GM19455 (cell line): Measurements from ENCODE around the gene THY1.
"Not testable (repeated sequence)": the region's sequence is repeated elsewhere in the genome, so short reads cannot be mapped to it uniquely, and the experiment has no call there.

Experiments used
- ATAC-seq: cut with Tn5 transposase; IDR thresholded peaks from one replicate; pipeline ENCODE4 v1.9.1; 2021; ENCODE audit not compliant: unreplicated experiment

The THY1 gene

DNA sequence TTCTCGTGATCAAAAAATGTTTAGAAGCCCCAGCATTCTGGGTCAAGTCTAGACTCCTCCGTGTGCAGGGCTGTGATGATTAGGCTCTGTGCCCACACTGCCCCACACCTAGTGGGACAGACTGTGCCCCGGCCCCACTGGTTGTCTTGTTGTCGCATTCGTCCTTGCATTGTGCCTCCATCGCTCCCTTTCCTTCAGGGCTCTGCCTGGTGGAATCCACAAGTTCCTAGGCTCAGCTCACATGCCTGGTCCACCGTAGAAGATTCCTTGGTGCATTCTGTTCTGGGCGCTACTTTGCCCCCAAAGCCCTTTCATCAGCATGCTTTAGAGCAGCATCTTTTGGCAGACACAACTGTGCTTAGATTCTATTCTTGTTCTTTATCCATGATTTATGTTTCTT lies 23.5 kb upstream of the THY1 start:
- ATAC-seq = no peak

DNA sequence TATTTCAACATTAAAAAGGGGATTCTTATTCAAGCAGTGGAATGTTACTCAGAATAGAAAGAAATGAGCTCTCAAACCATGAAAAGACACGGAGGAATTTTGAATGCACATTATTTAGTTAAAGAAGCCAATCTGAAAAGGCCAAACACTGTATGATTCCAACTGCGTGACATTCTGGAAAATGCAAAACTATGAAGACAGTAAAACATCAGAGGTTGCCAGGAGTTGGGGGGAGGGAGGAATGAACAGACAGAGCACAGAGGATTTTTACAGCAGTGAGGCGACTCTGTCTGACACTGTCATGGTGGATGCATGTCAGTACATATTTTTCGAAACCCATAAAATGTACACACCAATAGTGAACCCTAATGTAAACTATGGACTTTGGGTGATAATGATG lies 22.9 kb upstream of the THY1 start:
- ATAC-seq = no peak

DNA sequence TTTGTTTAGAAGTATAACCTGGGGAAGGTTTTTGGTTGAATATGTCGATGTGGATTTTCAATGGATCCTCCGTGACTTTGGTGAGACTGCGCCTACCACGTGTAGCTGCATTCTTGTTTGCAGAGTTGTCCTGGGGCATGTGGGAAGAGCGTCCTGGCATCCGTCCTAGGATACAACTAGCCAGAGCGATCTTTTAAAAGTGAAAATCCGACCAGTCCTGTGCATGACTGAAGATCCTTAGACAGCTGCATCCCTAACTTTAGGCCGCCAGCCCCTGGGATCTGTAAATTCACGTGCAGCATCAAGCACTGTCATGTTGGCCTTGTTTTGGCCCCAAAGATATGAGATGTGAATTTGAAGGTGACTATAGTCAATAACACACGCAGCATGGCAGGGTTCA lies 22.4 kb upstream of the THY1 start:
- no peak for ATAC-seq

DNA sequence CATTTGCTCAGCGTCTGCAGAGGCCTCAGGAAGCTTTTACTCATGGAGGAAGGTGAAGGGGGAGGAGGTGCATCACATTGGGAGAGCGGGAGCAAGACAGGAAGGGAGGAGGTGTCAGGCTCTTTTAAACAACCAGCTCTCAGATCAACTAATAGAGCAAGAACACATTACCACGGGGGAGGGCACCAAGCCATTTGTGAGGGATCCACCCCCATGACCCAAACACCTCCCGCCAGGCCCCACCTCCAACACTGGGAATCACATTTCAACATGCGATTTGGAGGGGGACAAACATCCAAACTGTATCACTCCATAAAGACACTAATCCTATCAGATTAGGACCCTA lies 18.9 kb upstream of the THY1 start:
- ATAC-seq = no peak

DNA sequence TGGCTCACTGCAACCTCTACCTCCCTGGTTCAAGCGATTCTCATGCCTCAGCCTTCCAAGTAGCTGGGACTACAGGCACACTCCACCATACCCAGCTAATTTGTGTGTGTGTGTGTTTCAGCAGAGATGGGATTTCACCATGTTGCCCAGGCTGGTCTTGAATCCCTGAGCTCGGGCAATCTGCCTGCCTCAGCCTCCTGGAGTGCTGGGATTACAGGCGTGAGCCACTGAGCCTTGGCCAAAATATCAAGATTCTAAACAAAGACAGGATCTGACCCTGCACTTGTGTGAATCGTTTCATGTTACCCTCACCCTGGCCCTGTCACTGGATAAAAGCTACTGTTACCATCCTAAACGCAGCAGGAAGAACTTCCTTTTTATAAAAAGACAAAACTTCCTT lies 15.6 kb upstream of the THY1 start:
- no peak for ATAC-seq

DNA sequence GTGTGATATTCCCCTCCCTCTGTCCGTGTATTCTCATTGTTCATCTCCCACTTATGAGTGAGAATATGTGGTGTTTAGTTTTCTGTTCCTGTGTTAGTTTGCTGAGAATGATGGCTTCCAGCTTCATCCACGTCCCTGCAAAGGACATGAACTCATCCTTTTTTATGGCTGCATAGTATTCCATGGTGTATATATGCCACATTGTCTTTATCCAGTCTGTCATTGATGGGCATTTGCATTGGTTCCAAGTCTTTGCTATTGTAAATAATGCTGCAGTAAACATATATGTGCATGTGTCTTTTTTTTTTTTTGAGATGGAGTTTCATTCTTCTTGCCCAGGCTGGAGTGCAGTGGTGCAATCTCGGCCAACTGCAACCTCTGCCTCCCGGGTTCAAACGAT lies 14.5 kb upstream of the THY1 start:
- ATAC-seq = not testable (repeated sequence)

DNA sequence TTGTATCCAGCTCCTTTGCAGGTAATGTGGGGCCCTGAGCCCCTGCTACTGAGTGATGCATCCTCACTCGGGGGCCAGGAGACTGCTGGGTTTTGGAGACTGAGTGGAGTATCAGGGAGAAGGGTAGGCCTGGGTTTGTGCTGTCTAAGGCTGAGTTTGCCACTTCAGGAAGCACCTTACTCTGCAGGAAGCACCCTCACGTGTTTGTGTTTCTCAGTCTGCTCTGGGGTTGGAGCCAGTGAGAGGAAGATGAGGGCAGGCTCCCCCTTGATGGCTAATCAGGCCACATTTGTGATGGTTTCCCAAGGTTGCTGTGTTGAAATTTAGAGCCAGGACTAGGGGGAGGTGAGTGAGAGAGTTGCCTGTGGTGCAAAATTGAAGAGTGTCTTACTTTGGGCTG lies 13.7 kb upstream of the THY1 start:
- no peak for ATAC-seq

DNA sequence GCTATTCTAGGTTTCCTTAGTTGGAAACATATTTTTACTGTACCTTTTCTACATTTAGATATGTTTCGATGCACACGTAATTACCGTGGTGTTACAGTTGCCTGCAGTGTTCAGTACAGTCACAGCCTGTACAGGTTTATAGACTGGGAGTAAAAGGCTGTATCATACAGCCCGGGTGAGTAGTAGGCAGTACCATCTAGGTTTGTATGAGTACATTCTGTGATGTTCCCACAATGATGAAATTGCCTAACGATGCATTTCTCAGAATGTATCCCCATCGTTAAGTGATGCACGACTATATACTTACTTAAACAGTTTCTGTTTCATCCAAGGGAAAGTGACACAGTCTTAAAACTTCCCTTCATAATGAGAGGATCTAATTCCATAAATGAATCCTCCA lies 13.1 kb upstream of the THY1 start:
- no peak for ATAC-seq

DNA sequence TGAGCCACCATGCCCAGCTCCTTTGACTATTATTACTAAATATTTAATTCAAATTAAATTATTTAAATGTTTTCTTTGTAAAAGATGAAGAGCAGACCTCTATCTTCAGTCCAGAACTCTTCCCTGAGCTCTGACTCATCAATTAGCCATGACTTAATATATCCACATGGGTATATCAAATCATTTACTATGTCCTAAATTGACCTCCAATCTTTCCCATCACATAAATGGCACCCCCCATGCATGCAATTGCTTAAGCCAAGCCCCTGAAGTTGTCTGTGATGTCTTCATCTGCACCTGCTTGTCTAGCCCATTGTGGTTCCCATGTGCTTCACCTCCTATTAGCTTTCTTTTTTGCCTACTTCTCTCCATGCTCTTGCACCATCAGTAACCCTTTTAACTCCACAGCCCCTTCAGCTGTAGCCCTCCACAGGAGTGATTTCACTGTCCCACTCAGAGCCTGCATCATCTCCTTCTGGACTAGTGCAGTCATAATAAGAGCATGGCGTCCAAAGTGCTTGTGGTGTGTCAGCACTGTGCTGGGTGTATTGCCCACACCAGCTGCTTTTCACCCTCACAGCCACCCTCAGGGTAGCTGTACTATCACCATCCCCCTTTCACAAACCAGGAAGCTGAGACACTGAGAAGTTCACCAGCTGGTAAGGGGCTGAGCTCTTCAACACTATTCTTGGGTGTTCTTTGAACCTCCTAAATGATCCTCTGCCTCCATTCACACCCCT lies 11.8 kb upstream of the THY1 start:
- no peak for ATAC-seq

DNA sequence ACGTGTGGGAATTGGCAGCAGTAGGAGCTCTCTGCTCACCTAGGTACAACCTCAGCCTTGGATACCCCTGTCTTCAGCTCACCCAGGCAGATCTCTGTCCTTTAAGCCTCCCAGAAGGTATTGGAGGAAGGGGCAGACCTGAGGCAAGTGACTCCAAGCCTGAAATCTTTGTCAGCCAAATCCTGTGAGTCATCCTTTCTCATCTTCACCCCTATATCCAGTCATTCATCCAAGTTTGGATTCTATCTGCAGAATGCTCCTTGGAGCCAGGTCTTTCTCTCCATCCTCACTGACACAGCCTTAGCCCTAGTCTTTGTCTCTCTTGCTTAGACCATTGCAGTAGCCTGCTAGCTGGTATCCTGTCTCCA lies 10.4 kb upstream of the THY1 start:
- no peak for ATAC-seq

DNA sequence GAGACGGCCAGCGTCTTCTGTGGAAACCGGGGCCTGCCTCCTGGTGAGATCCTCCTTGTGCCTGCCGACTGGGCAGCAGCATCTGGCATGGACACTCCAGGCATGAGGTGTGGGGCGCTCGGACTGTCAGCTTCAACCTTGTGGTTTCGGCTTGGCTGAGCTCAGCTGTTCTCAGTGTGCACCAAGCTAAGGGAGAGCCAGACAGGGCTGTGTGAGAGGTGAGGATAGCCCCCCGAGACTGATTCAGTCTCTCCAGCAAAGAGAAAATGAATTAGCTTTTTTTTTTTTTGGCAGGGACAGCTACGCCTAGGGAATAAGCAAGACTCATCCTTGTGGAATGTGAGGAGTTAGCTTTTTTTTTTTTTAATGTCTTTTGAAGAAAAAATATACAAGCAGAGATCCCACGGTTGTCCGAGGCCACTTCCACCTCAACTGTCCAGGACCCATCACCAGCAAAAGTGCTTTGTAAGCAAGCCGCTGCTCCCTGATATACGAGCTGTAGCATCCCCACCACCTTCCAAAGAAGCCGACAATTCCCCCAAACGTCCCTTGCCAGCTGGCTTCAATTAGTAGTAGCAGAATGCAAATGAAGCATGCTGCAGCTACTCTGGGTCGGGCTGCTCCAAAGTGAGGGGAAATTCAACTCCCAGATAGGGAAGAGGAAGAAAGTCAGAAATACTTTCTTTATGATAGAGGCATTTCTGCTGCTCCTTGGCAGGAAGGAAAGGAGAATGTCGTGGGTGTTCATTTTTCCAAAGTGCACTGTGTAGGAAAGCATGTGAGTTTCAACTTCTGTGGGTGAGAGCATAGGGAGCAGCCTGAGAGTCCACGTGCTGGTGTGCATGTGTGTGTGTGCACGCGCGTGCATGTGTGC lies 9.7 kb upstream of the THY1 start:
- ATAC-seq = no peak

DNA sequence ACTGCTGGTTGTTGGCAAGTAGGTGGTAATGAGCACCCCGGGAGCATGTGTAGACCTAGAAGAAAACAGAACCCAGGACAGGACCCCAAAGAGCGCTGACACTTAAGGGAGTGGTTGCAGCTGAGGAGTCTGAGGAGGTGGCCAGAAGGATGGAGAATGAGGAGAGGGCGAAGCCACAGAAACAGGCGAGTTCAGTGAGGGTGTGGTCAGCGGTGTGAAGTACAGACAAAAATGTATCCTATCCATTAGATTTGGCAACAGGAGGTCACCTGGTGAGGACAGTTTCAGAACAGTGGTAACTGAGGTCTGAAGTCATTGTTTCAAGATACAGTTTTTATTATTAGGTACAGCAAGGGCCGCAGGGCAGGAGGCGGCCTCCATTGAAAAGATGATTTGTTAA lies 8.6 kb upstream of the THY1 start:
- no peak for ATAC-seq

DNA sequence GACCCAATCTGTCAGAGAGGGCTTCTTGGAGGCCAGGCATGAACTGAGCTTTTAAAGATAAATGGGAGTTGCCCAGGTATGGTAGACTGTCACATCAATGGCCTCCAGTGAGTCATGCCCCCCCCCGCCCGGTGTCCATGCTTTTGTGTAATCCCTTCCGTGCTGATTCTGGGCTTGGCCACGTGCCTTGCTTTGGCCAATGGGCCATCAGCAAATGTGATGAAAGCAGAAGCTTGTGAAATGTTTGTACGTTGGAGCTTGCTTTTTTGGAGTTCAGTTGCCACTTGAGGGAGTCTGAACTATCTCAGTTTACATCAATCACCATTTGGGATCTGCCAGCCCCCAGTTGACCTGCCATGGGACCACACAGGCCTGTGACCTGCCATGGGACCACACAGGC lies 4.3 kb upstream of the THY1 start:
- ATAC-seq = no peak

DNA sequence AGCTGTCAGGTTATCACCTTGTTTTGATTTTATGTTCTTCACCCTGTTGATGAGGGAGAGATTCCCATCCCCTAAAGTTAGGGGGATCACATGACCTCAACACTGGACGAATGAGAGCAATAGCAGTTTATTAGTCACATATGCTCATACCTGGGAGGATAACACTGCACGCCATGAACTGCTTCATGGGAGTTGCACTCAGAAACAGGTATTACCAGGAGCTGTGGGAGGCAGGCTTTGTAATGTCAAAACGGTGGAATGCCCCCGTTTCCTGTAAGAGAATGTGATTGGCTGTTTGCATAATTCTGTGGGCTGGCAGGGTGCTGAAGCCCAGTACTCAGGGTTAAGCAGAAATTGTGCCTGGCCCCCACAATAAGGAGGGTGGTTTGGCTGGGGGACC lies 3.2 kb upstream of the THY1 start:
- ATAC-seq = no peak

DNA sequence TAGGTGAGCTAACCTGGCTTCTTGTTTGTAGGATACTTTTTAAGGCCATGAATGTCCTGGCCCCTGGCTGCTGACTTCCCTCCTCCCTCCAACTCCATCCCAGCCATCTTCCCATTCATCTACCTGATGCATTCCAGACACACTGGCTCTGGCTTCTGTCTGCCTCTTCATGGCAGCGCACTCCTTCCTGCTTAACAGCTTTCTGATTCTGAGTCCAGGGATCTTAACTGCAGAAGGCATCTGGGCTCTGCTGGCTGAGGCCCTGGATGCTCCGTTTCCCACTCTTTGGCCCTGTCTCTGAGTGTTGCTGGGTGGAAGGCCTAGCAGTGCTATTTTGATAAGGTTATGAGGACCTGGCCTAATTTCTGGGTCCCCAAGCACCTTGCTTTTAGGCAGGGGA lies 1.8 kb upstream of the THY1 start:
- no peak for ATAC-seq

DNA sequence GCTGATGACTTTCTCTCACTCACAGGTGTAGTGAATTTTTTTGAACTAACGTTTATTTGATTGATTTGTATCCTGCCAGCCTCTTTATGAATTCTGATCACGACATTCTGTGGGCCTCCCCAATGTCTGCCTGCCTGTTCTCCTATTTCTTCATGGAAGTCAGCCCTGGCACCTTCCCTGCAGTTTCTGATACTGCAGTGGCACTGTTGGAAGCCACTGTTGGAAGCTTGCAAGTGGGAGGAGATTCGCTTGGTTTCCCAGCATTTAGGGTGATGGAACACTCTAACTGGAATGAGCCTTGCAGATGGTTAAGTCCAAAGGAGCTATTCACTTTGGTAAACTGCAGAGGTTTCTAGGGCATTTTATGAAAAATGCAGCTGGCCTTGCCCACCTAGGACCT lies 1.3 kb upstream of the THY1 start:
- no peak for ATAC-seq

DNA sequence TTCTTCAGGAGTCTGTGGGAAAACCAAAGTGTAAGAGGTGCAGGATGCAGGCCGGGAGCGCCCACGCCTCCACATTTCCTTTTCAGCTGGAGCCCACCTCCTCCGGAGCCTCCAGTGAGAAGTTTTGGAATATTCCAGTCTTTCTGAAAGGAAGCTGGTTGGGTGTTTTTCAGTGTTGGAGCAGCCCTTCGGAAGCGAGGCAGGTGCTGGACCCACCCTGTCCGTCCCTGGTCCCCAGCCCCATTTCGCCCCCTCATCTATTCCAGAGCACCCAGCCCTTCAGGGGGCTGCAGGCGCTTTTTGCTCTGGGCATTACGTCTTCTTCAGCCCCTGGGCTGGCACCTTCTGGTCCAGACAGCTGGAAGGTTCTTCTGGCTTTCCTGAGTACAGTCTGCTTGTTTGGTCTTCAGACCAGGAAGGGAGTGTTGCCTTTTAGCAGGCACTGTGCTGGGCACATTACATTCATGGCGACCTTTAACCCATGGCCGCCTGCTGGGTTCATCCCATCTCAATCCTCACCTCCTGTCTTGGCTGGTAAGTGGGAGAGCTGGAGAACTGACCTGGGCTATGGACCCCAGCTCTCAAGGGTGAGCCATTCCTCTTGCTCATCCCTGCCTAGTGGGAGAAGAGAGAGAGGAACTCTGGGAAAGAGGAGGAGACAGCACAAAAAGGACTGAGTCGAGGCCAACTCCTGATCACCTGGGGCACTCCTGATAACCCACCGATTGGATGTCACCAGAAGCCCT lies 710 bp upstream of the THY1 start:
- no peak for ATAC-seq

DNA sequence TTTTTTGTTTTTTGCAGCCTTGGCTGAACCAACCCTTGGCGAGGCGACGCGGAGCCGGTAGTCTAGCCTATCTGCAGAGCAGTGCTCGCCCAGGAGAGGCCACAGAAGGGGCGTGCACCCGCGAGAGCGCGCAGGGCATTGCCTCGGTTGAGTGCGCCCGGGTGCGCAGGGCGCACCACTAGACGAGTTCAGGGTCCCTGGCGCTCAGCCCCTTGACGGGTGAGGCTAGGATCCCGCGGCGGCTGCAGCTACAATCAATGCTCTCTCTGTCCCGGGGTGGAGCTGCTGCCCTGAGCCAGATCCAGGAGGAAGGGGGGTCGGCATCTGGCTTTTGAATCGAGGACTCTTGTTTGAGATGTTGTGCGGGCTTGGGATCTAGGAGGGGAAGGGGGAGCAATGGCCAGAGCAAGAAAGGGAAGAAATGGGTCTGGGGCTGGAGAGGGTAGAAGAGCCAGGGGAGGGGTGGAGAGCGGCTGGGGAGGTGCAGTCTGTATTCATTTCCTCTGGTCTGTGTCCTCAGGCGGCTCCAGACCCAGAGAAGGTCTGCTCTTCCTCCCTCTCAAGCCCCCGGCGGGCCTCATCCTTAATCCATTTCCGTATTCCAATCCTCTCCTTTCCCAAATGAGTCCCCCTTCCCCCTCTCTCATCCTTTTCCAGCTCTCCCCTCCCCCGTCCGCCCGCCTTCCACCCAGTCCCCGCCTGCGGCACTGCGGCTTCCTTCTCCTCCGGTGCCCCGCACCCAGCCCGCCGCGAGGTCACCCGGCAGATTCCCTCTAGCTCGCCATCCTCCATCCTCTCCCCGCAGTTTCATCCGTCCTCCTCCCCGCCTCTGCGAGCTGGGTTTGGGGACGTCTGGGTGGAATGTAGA lies 797 bp downstream of the THY1 start:
- no peak for ATAC-seq

DNA sequence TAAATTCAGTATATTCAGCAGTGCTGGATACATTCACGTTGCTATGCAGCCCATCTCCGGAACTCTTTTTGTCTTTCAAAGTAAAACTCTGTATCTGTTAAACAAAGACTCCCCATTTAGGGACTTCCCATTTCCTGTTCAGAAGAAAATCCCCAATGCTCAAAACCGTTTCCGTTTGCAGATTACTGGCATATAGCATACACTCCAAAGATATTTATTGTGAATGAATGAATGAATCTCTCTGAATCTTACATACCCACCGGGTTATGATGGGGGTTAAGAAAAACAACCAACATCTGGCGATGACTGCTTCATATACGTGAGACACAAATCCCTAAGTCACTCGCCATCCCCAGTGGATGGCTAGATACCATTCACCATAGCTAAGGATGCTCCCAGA lies 1.6 kb downstream of the THY1 start:
- ATAC-seq = no peak

DNA sequence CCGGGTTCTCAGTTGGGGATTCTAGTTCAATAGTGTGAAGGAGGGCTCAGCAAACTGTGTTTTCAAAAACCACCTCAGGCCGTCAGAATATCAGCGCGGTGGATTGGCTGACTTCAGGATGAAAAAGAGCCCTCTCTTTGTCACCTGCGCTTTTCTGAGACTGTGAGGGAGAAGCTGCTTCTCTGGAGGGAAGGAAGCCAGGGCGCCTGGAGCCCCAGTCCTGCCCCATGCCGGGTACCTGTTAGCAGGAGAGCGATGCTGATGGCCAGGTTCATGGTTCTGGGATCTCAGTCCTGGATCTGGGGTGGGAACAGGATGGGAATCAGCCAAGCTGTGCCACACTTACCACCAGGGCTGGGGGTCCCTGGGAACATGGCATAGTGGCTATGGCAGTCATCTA lies 2.3 kb downstream of the THY1 start:
- no peak for ATAC-seq

DNA sequence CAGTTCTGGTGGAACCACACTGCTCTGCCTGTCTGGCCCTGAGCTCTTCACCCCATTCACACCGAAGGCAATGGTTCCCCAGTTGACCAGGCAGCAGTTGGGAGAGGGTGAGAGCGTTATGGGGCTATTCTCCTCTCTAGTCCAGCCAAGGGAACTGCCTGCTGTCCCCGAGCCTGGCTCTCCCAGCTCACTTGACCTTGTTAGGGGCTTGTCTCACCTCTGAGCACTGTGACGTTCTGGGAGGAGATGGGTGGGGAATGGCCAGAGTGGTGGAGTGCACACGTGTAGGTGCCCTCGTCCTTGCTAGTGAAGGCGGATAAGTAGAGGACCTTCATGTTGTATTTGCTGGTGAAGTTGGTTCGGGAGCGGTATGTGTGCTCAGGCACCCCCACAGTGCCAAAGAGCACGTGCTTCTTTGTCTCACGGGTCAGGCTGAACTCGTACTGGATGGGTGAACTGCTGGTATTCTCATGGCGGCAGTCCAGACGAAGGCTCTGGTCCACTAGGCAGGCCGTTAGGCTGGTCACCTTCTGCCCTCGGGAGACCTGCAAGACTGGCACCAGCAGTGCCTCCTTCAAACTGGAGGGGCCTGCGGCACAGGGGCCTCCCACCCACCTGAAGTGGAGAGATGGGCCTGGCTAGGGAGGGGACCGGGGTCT lies 3.0 kb downstream of the THY1 start:
- ATAC-seq = no peak
